Measurements from ENCODE around the gene PSEN1.

DNA sequence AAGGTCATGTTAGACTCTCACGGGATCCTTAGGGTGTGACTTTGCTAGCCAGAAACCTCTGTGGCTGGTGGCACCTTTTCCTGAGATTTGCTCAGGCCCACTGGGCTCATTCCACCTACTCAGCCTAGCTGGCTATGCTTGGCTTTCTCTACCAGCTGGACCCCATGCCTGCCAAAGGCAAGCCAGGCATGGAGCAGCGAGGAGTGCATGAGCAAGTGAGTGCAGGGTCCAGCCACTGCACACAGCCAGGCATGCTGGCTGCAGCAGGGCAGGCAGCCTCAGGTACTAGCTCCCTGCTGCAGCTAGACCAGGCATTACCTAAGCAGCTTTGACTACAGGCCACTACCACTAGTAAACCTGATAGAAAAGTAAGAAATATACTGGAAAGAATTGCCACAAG, 71.3 kb downstream of the PSEN1 start:
- no peak for TF ChIP-seq POLR2A (IDR thresholded peaks at IDR 0.05)
- TF ChIP-seq, protein P1, sequence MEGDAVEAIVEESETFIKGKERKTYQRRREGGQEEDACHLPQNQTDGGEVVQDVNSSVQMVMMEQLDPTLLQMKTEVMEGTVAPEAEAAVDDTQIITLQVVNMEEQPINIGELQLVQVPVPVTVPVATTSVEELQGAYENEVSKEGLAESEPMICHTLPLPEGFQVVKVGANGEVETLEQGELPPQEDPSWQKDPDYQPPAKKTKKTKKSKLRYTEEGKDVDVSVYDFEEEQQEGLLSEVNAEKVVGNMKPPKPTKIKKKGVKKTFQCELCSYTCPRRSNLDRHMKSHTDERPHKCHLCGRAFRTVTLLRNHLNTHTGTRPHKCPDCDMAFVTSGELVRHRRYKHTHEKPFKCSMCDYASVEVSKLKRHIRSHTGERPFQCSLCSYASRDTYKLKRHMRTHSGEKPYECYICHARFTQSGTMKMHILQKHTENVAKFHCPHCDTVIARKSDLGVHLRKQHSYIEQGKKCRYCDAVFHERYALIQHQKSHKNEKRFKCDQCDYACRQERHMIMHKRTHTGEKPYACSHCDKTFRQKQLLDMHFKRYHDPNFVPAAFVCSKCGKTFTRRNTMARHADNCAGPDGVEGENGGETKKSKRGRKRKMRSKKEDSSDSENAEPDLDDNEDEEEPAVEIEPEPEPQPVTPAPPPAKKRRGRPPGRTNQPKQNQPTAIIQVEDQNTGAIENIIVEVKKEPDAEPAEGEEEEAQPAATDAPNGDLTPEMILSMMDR (IDR thresholded peaks at IDR 0.05): no peak
- no peak for TF ChIP-seq EP300 (IDR thresholded peaks at IDR 0.05)

Measured in ovary (tissue), 3 donors.